NCI-H774 (cell line): ENCODE data around the gene SEC61A1.

Experiments
- DNase-seq: peaks from one replicate; lab custom pipeline; 2025; lab: John Stamatoyannopoulos, UW

Gene SEC61A1

DNA sequence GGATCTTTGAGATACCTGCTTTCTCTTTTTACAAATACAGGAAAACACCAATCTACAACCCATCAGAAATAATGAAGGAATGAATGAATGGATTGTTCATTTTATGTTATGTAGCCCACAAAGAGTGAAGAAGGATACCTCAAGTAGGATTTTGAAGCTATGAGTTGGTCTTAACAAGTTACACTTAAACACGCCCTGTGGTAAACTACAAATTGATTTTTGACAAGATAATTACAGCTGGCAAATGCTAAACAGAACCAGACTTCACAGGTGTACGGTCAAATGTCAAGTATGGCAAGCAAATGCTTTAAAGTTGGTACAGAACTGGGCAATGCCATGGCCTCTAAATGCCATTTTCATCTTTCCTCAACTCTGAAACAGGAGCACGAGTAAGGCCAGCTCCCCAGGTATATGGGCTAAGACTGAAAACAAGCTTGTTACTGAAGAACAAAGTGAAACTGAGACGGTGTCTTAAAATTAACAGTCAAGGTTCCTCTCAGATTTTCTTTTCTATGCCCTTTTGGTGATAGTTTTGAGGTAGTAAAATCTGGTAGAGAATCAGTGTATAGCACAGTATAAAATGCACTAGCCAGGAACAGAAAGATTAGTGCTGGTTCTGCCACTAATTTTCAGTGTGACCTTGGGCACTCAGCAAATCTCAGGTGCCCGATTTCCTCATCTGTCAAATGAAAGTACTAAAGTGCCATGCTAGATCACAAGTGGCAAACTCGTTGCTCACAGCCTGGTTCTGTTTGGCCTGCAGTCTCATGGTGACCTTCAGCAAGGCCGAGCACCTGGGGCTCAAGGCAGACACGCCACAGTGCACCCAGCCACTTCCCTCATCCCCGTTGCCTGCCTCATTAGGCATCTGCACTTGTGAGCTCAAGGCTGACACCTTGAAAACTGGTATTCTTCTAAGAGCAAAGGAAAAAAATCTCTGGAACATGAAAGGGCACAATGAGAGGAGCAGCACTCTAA, 61.9 kb downstream of the SEC61A1 start:
- DNase-seq, result no peak
